ENCODE results near the gene NOS3.

GRCh38 chr7:151010037-151010306 lies 19.2 kb downstream of the NOS3 start:
- TF ChIP-seq CTCF (IDR thresholded peaks at IDR 0.05; ENCODE audit: poor library complexity, severe bottlenecking): no peak
- TF ChIP-seq REST (IDR thresholded peaks at IDR 0.05; ENCODE audit: borderline replicate concordance): no peak
